Measurements from ENCODE around the gene FAAH.

The FAAH gene

GRCh38 chr1:46394872-46395465 is 852 bp downstream of the FAAH start:
- TF ChIP-seq CTCF (IDR thresholded peaks at IDR 0.05), result no peak

- TF ChIP-seq CTCF (IDR thresholded peaks at IDR 0.05), result no peak
These were observed 2.6 kb downstream of the FAAH start for GRCh38 chr1:46396441-46397398.

- TF ChIP-seq CTCF (IDR thresholded peaks at IDR 0.05), result no peak
These were observed 5.2 kb downstream of the FAAH start for GRCh38 chr1:46399307-46399706.

DNA sequence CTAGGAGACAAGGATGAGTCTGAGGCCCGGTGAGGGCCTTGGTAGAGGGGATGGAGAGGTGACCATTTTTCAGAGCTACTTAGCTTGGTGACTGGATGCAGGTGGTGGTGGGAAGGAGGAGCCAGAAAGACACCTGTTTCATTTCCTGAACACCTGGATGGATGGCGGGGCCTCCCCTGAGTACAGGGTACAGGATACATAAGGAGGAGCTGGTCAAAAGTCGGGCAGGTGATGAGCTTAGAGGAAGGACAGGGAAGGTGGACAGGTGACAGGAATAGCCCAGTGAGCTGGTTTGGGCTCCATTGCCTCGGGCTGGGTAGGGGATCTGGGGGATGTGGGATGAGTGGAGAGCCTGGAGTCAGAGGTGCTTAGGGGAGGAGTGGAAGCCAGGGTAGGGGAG is 6.3 kb downstream of the FAAH start:
- no peak for TF ChIP-seq CTCF (IDR thresholded peaks at IDR 0.05)

DNA sequence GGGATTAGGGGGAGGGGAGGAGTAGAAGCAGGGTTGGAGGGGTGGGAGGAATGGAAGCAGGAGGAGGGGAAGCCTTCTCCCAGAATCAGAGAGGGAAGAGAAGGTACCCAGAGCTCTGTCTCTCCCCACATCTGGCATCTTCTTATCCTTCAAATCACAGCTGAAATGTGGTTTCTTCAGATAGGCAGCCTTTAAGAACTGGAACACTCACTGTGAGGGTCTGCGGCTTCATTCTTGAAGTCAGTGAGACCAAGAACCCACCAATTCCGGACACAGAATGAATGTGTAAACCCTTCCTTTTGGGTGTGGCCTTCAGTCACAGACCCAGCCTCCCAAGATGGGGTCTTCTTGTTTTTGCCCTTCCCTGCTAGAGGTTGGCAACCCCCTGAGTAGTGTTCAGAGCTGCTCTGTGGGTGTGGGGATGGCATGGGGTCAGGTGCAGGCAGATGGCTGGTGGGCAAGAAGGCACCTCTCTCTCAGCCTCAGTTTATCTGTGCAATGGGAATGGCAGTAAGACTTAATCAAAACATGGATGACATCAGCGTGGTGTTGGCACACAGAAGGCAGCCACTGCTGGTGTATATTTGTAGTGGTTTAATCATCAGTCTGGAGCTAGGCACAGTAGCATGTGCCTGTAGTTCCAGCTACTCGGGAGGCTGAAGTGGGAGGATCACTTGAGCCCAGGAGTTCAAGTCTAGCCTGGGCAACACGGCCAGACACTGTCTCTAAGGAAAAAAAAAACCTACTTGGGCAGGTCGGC is 7.2 kb downstream of the FAAH start:
- TF ChIP-seq CTCF (IDR thresholded peaks at IDR 0.05), result no peak

DNA sequence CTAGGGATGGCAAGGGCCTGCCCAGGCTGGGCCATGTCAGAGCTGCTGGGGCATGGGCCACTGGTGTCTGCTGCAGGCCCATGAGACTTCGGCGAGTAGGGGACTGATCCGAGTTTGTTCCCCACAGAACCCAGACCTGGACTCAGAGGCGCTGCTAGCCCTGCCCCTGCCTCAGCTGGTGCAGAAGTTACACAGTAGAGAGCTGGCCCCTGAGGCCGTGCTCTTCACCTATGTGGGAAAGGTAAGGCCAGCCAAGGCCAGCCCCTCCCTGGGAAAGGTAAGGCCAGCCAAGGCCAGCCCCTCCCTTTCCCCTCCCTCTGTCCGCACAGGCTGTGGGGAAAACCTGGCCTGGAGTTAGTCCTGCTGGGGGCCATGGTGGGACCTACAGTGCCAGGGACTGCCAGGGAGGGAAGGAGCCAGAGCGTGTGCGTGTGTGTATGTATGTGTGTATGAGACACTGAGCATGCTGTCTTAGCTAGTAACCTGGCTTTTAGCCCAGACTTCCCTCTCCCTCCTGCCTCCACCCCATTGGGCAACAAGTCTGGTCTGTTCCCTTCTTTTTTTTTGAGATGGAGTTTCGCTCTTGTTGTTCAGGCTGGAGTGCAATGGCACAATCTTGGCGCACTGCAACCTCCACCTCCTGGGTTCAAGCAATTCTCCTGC is 8.0 kb downstream of the FAAH start:
- TF ChIP-seq CTCF (IDR thresholded peaks at IDR 0.05), result no peak

GRCh38 chr1:46403916-46404315 is 9.8 kb downstream of the FAAH start:
- TF ChIP-seq CTCF (IDR thresholded peaks at IDR 0.05), result no peak
